ENCODE results near the gene CCR7. TPM values are rescaled to one million over a fixed set of nuclear protein-coding genes. Genes with fewer than 3 reads are reported as not detected.

CCR7 gene
- total RNA-seq, 1 experiment from 2014 or later, result 0.30 TPM

- no peak overlapping the region for H3K27ac ChIP-seq (ENCODE audit: low read depth, low read length, poor library complexity, severe bottlenecking)
- no peaks in the 10 kb centered on the region for H3K27me3 ChIP-seq (replicated peaks; ENCODE audit: insufficient read depth, low read depth, low read length, poor library complexity)
- no peak for DNase-seq (ENCODE audit: low spot score)
- ChIA-PET CTCF (no interaction called here), POLR2A (ENCODE audit: low non-redundant PET) (no interaction called here)
- no peaks in the 10 kb centered on the region for H3K9me3 ChIP-seq (ENCODE audit: low read depth, low read length, poor library complexity, severe bottlenecking)
- no TSS peak for BruUV-seq (replicated peaks)
- intact Hi-C loops (cut with micrococcal nuclease; ENCODE audit: unreplicated experiment), result no loop called here
- no peaks in the 10 kb centered on the region for H3K4me1 ChIP-seq (ENCODE audit: insufficient read depth, low read length, poor library complexity, severe bottlenecking)
- no peak overlapping the region for H3K4me3 ChIP-seq (ENCODE audit: low read depth, low read length, poor library complexity, severe bottlenecking)
- H3K36me3 ChIP-seq (ENCODE audit: insufficient read depth, low read length, poor library complexity, severe bottlenecking), result no peaks in the 10 kb centered on the region
- TF ChIP-seq EZH2 (IDR thresholded peaks at IDR 0.05; ENCODE audit: borderline replicate concordance, low read depth, low read length, poor library complexity, severe bottlenecking), result no peak
- TF ChIP-seq, protein P1, sequence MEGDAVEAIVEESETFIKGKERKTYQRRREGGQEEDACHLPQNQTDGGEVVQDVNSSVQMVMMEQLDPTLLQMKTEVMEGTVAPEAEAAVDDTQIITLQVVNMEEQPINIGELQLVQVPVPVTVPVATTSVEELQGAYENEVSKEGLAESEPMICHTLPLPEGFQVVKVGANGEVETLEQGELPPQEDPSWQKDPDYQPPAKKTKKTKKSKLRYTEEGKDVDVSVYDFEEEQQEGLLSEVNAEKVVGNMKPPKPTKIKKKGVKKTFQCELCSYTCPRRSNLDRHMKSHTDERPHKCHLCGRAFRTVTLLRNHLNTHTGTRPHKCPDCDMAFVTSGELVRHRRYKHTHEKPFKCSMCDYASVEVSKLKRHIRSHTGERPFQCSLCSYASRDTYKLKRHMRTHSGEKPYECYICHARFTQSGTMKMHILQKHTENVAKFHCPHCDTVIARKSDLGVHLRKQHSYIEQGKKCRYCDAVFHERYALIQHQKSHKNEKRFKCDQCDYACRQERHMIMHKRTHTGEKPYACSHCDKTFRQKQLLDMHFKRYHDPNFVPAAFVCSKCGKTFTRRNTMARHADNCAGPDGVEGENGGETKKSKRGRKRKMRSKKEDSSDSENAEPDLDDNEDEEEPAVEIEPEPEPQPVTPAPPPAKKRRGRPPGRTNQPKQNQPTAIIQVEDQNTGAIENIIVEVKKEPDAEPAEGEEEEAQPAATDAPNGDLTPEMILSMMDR (conservative IDR thresholded peaks at IDR 0.05; ENCODE audit: low read depth, low read length), result no peak
These were observed 48.0 kb downstream of the CCR7 start for GRCh38 chr17:40517286-40517662.

DNA sequence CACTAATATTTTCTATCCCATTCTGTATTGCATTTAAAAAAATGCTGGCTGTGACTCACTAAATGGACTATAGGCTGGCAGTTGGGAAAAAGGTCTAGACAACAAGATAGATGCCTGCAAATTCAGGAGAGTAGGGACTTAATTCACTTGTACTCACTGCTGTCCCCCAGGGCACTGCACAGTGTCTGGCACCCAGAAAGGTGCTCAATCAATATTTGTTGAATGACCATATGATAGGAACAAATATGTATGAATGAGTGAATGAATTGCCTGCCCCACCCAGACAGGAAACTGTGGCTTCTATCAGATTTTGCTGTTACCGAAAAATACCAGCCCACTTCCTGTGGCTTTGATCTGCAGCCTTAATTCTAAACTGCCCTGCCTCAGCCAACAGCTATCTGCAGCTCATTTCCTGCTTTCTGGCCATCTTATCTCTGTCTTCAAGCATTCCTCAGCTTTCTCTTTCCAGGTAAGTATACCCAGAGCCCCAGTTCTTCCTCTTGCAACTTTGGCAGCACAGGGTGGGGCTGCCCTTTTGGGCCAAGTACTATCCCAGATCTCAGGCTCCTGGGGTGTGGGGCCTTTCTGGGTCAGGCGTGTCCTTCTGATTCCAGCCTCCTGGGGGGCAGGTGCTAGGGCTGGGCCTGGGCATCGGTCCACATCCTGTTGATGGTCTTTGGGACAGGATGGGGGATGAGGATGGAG, 48.5 kb downstream of the CCR7 start:
- Histone ChIP-seq H3K9me3 (ENCODE audit: low read depth, low read length, poor library complexity, severe bottlenecking) (no peaks in the 10 kb centered on the region), H3K27me3 (replicated peaks; ENCODE audit: insufficient read depth, low read depth, low read length, poor library complexity) (no peaks in the 10 kb centered on the region), H3K4me3 (ENCODE audit: low read depth, low read length, poor library complexity, severe bottlenecking) (no peak overlapping the region), H3K27ac (ENCODE audit: low read depth, low read length, poor library complexity, severe bottlenecking) (no peak overlapping the region), H3K4me1 (ENCODE audit: insufficient read depth, low read length, poor library complexity, severe bottlenecking) (no peaks in the 10 kb centered on the region), H3K36me3 (ENCODE audit: insufficient read depth, low read length, poor library complexity, severe bottlenecking) (no peaks in the 10 kb centered on the region)
- TF ChIP-seq, protein P1 (conservative IDR thresholded peaks at IDR 0.05; ENCODE audit: low read depth, low read length), result no peak
- no peak for TF ChIP-seq EZH2 (IDR thresholded peaks at IDR 0.05; ENCODE audit: borderline replicate concordance, low read depth, low read length, poor library complexity, severe bottlenecking)
- DNase-seq (ENCODE audit: low spot score), result no peak
- intact Hi-C loops (cut with micrococcal nuclease; ENCODE audit: unreplicated experiment), result no loop called here
- ChIA-PET CTCF (no interaction called here), POLR2A (ENCODE audit: low non-redundant PET) (no interaction called here)
- BruUV-seq (replicated peaks), result no TSS peak

- no peak overlapping the region for H3K27ac ChIP-seq (ENCODE audit: low read depth, low read length, poor library complexity, severe bottlenecking)
- no peaks in the 10 kb centered on the region for H3K36me3 ChIP-seq (ENCODE audit: insufficient read depth, low read length, poor library complexity, severe bottlenecking)
- POLR2A ChIA-PET (ENCODE audit: low non-redundant PET), result no interaction called here
- no TSS peak for BruUV-seq (replicated peaks)
- intact Hi-C loops (cut with micrococcal nuclease; ENCODE audit: unreplicated experiment), result no loop called here
- no peaks in the 10 kb centered on the region for H3K4me1 ChIP-seq (ENCODE audit: insufficient read depth, low read length, poor library complexity, severe bottlenecking)
- TF ChIP-seq, protein P1 (conservative IDR thresholded peaks at IDR 0.05; ENCODE audit: low read depth, low read length), result no peak
- no peak for TF ChIP-seq EZH2 (IDR thresholded peaks at IDR 0.05; ENCODE audit: borderline replicate concordance, low read depth, low read length, poor library complexity, severe bottlenecking)
- no peaks in the 10 kb centered on the region for H3K27me3 ChIP-seq (replicated peaks; ENCODE audit: insufficient read depth, low read depth, low read length, poor library complexity)
- H3K4me3 ChIP-seq (ENCODE audit: low read depth, low read length, poor library complexity, severe bottlenecking), result no peak overlapping the region
- CTCF ChIA-PET, result no interaction called here
- no peaks in the 10 kb centered on the region for H3K9me3 ChIP-seq (ENCODE audit: low read depth, low read length, poor library complexity, severe bottlenecking)
- no peak for DNase-seq (ENCODE audit: low spot score)
These were observed 49.7 kb downstream of the CCR7 start for GRCh38 chr17:40515491-40516041.
